ENCODE data around the gene PCSK5. TPM values are rescaled to one million over a fixed set of nuclear protein-coding genes. Genes with fewer than 3 reads are reported as not detected.

The PCSK5 gene
- total and polyA plus RNA-seq, 10 donors, result 0.28 to 8.1 (median 5.5) TPM

DNA sequence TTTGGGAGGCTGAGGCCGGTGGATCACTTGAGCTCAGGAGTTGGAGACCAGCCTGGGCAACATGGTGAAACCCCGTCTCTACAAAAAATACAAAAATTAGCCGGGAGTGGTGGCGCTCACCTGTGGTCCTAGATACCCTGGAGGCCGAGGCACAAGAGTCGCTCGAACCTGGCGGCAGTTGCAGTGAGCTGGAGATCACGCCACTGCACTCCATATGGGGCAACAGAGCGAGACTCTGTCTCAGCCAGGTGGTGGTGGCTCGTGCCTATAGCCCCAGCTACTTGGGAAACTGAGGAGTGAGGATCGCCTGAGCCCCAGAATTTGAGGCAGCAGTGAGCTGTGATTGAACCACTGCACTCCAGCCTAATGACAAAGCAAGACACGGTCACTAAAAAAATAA, 506.1 kb downstream of the PCSK5 start:
- H3K4me3 ChIP-seq, result no peak overlapping the region
- H3K36me3 ChIP-seq, result no peaks in the 10 kb centered on the region
- TF ChIP-seq CTCF (IDR thresholded peaks at IDR 0.05 in 8 of 11, conservative IDR thresholded peaks at IDR 0.05 in 3 of 11) (no peak), POLR2A (IDR thresholded peaks at IDR 0.05) (no peak), POLR2AphosphoS5 (IDR thresholded peaks at IDR 0.05) (no peak)
- H3K27ac ChIP-seq, result no peak overlapping the region
- WGBS, 5 donors, result 96 to 100% (median 97%) methylated on average over 12 to 13 of the region's 13 CpGs
- DNase-seq, result no peak
- H3K4me1 ChIP-seq, result peaks cover 3 to 31% (median 24%) of the 10 kb centered on the region in 6 donors
- peaks cover 0 to 6% (median 0%) of the 10 kb centered on the region in 8 donors for H3K9me3 ChIP-seq
- no peaks in the 10 kb centered on the region for H3K27me3 ChIP-seq (replicated peaks in 1 of 7)
- intact Hi-C loops (cut with DNase I; ENCODE audit: low total_unique reads), result no loop called here

- Histone ChIP-seq H3K36me3 (no peaks in the 10 kb centered on the region), H3K9me3 (no peaks in the 10 kb centered on the region), H3K4me1 (peaks cover 0 to 27% (median 22%) of the 10 kb centered on the region in 6 donors), H3K27me3 (replicated peaks in 1 of 7) (no peaks in the 10 kb centered on the region), H3K4me3 (no peak overlapping the region), H3K27ac (no peak overlapping the region)
- intact Hi-C loops (cut with DNase I; ENCODE audit: low total_unique reads), result no loop called here
- TF ChIP-seq POLR2A (IDR thresholded peaks at IDR 0.05) (no peak), POLR2AphosphoS5 (IDR thresholded peaks at IDR 0.05) (no peak), CTCF (IDR thresholded peaks at IDR 0.05 in 8 of 11, conservative IDR thresholded peaks at IDR 0.05 in 3 of 11) (no peak)
- 34 to 64% (median 40%) methylated on average over 1 of the region's 1 CpG for WGBS, 5 donors
- DNase-seq, result no peak
These were observed 509.4 kb downstream of the PCSK5 start for GRCh38 chr9:76399856-76400255.

- WGBS, 5 donors, result 13 to 28% (median 23%) methylated on average over 1 of the region's 1 CpG
- Histone ChIP-seq H3K4me3 (no peak overlapping the region), H3K27me3 (replicated peaks in 1 of 7) (no peaks in the 10 kb centered on the region), H3K27ac (no peak overlapping the region), H3K36me3 (no peaks in the 10 kb centered on the region), H3K4me1 (peaks cover 0 to 19% (median 15%) of the 10 kb centered on the region in 6 donors), H3K9me3 (no peaks in the 10 kb centered on the region)
- no peak for DNase-seq
- intact Hi-C loops (cut with DNase I; ENCODE audit: low total_unique reads), result no loop called here
- no peak for TF ChIP-seq POLR2A (IDR thresholded peaks at IDR 0.05)
- no peak for TF ChIP-seq POLR2AphosphoS5 (IDR thresholded peaks at IDR 0.05)
- TF ChIP-seq CTCF (IDR thresholded peaks at IDR 0.05 in 8 of 11, conservative IDR thresholded peaks at IDR 0.05 in 3 of 11), result no peak
These were observed 510.1 kb downstream of the PCSK5 start for GRCh38 chr9:76400534-76401096.

DNA sequence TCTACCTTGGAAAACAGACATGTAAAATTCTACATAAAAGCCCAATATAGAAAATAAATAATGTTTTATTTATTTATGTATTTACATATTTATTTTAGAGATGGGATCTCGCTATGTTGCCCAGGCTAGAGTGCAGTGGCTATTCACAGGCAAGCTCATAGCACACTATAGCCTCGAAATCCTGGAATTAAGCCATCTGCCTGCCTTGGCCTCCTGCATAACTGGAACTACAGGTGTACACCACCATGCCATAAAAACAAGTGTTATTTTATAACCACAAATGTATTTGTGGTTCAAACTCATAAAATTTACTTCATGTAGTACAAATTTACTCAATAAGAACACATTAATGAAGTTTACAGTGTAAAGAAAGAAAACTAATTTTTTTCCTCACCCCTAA, 510.7 kb downstream of the PCSK5 start:
- no peak overlapping the region for H3K27ac ChIP-seq
- TF ChIP-seq CTCF (IDR thresholded peaks at IDR 0.05 in 8 of 11, conservative IDR thresholded peaks at IDR 0.05 in 3 of 11) (no peak), POLR2AphosphoS5 (IDR thresholded peaks at IDR 0.05) (no peak), POLR2A (IDR thresholded peaks at IDR 0.05) (no peak)
- no peak for DNase-seq
- no peaks in the 10 kb centered on the region for H3K27me3 ChIP-seq (replicated peaks in 1 of 7)
- intact Hi-C loops (cut with DNase I; ENCODE audit: low total_unique reads), result no loop called here
- no peak overlapping the region for H3K4me3 ChIP-seq
- peaks cover 0 to 15% (median 11%) of the 10 kb centered on the region in 6 donors for H3K4me1 ChIP-seq
- no peaks in the 10 kb centered on the region for H3K9me3 ChIP-seq
- H3K36me3 ChIP-seq, result no peaks in the 10 kb centered on the region
- WGBS, 5 donors, result 84 to 95% (median 91%) methylated on average over 2 of the region's 2 CpGs
